Activated CD8-positive, alpha-beta T cell treated with anti-CD3 and anti-CD28 coated beads, Interleukin-2, amount 10 ng/mL, durations not matched to agents 7 days and 5 days (primary cell): ENCODE results near the gene MMP24. TPM values are rescaled to one million over a fixed set of nuclear protein-coding genes. Genes with fewer than 3 reads are reported as not detected.

Experiments used
- ATAC-seq: fragments of 150-1000 bp; cut with Tn5 transposase; one replicate; pipeline ENCODE4 v1.10.0; 2021; ENCODE audit warnings: moderate library complexity
- CTCF ChIA-PET: fragments of 350-600 bp; sonication (Branson Sonifier 250); formaldehyde crosslinking; loops from one replicate; lab custom pipeline; 2021; ENCODE audit warnings: antibody characterized with exemption; lab: Charles Lee
- POLR2A ChIA-PET: fragments of 350-600 bp; sonication (Branson Sonifier 250); formaldehyde crosslinking; loops from one replicate; lab custom pipeline; 2021; ENCODE audit warnings: antibody characterized with exemption; lab: Charles Lee
- DNase-seq: peaks from one replicate; pipeline ENCODE4 v3.0.0-alpha.2; 2020
- H3K27ac Mint-ChIP-seq: one replicate; pipeline ENCODE4 v1.8.0; 2021; ENCODE audit warnings: mild to moderate bottlenecking, mixed read lengths
- H3K27me3 Mint-ChIP-seq: one replicate; pipeline ENCODE4 v1.8.0; 2021; ENCODE audit warnings: low read depth, mixed read lengths
- H3K36me3 Mint-ChIP-seq: one replicate; pipeline ENCODE4 v1.8.0; 2021; ENCODE audit warnings: low read depth, mixed read lengths
- H3K4me1 Mint-ChIP-seq: one replicate; pipeline ENCODE4 v1.8.0; 2021; ENCODE audit warnings: low read depth, mixed read lengths
- H3K4me3 Mint-ChIP-seq: one replicate; pipeline ENCODE4 v1.8.0; 2021; ENCODE audit warnings: mild to moderate bottlenecking, mixed read lengths
- H3K9me3 Mint-ChIP-seq: one replicate; pipeline ENCODE4 v1.8.0; 2022; ENCODE audit warnings: mixed read lengths; ENCODE audit not compliant: insufficient read depth
- total RNA-seq, 2 experiments: library from RNA; stranded (reverse); gene quantifications; one replicate each; pipeline ENCODE4 v1.2.3, GENCODE V29; 2021

The MMP24 gene
- total RNA-seq, 2 experiments from 2014 or later = not detected

DNA sequence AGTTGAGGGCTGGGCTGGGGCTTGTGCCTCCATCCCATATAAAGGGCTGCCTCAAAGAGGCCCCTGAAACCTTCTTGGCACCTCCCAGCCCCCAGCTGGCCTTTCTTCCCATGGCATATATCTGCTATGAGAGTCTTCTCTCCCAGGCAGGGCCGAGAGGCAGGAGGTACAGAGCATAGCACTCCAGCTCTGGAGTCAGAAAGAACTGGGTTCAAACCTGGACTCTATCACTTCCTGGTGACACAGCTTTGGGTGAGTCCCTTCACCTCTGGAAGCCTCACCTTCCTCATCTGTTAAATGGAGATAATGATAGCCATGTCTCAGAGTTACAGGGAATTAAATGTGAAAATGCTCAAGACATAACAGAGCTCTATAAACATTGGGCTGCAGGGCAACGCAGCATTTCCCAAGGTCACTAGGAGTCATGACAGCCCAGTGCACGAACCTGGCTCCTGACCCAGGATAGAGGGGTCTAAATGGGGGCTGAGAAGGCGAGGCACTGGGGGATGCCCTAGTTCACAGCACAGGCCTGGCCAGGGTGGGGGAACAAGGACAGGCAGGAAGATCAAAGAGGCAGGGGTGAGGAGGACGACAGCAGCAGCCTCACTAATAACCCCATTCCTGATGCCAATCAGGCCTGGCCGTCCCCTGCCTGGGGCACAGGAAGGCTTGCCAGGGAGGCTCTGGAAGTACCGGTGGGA, 63.8 kb downstream of the MMP24 start:
- H3K4me3 Mint-ChIP-seq = no peak overlapping the region
- ChIA-PET POLR2A (interaction anchor here (1.6 kb wide), 1 partner anchor 13 kb away, joined by 6 read pairs; the partner anchor contains the start of gene MMP24OS), CTCF (interaction anchor here (1.0 to 1.2 kb wide), 2 partner anchors 10 to 14 kb away, joined by 3 to 4 read pairs; no protein-coding TSS in a partner anchor)
- no peaks in the 10 kb centered on the region for H3K9me3 Mint-ChIP-seq
- H3K36me3 Mint-ChIP-seq = no peaks in the 10 kb centered on the region
- ATAC-seq (no peak), DNase-seq (no peak)
- peaks cover 8% of the 10 kb centered on the region for H3K4me1 Mint-ChIP-seq
- H3K27me3 Mint-ChIP-seq = peaks cover 2% of the 10 kb centered on the region
- H3K27ac Mint-ChIP-seq = no peak overlapping the region

- Mint-ChIP-seq H3K4me1 (peaks cover 2% of the 10 kb centered on the region), H3K27me3 (peaks cover 2% of the 10 kb centered on the region), H3K4me3 (no peak overlapping the region), H3K27ac (no peak overlapping the region), H3K9me3 (no peaks in the 10 kb centered on the region), H3K36me3 (no peaks in the 10 kb centered on the region)
- ChIA-PET CTCF (interaction anchor here (1.2 kb wide), 1 partner anchor 13 kb away, joined by 4 read pairs; no protein-coding TSS in a partner anchor), POLR2A (no interaction called here)
- ATAC-seq (no peak), DNase-seq (no peak)
Observed at GRCh38 chr20:35290887-35291417, 64.5 kb downstream of the MMP24 start.

GRCh38 chr20:35291654-35292503, 65.4 kb downstream of the MMP24 start, which contains the start of gene FAM83C:
Gene FAM83C, minus strand, starts transcription at chr20:35292425. Its CDS starts 121 bp downstream, at chr20:35292304.
- Mint-ChIP-seq H3K36me3 (no peaks in the 10 kb centered on the region), H3K27ac (no peak within 1 kb of the TSS), H3K9me3 (no peaks in the 10 kb centered on the region), H3K4me1 (no peaks in the 10 kb centered on the region), H3K27me3 (peaks cover 2% of the 10 kb centered on the region), H3K4me3 (no peak within 1 kb of the TSS)
- CTCF ChIA-PET = no interaction called here
- ATAC-seq (no peak), DNase-seq (no peak)
- POLR2A ChIA-PET = interaction anchor here (0.6 to 1.3 kb wide), 2 partner anchors 7 to 179 kb away, joined by 3 to 5 read pairs; partner anchors contain the start of gene EIF6

GRCh38 chr20:35292504-35293285, 66.2 kb downstream of the MMP24 start:
- no peaks in the 10 kb centered on the region for H3K36me3 Mint-ChIP-seq
- CTCF ChIA-PET = interaction anchor here (1.0 kb wide), 1 partner anchor 10 kb away, joined by 3 read pairs; no protein-coding TSS in a partner anchor
- POLR2A ChIA-PET = interaction anchor here (0.6 to 1.3 kb wide), 2 partner anchors 8 to 178 kb away, joined by 3 to 5 read pairs; partner anchors contain the start of gene EIF6
- DNase-seq (no peak), ATAC-seq (no peak)
- H3K4me1 Mint-ChIP-seq = no peaks in the 10 kb centered on the region
- H3K27me3 Mint-ChIP-seq = peaks cover 2% of the 10 kb centered on the region
- no peaks in the 10 kb centered on the region for H3K9me3 Mint-ChIP-seq
- H3K27ac Mint-ChIP-seq = no peak overlapping the region
- no peak overlapping the region for H3K4me3 Mint-ChIP-seq

DNA sequence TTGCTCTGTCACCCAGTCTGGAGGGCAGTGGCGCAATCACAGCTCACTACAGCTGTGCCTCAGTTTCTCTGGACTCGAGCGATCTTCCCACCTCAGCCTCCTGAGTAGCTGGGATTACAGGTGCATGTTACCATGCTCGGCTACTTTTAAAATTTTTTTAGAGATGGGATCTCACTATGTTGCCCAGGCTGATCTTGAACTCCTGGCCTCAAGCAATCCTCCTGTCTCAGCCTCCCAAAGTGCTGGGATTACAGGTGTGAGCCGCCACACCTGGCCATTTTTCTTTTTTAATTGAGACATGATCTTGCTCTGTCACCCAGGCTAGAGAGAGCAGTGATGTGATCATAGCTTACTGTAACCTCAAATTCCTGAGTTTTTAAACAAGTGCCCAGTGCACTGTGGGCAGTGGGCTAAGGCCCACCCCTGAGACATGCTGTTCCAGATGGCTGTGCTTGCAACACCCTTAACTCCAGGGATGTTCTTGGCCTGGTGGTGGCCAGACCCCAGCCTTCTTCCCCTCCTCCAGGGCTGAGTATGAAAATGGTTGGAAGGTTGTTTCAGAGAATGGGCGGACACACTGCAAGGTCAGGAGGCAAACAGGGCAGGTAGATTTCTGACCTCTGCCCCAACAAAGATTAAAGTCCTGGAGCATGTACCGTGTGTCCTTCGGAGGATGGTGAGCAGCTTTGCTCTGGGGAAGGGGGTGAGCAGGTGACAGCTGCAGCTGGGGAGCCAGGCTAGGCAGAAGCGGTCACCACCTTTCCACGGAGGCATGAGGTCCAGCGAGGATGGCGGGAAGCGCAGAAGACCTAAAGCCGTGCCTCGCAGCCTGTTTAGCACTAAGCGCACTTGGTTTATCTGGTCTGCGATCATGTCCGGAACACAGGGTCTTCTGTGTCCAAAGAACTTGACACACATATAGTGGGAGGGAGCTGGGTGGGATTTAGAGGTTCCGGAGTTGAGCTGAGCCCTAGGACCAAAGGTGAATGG, 67.1 kb downstream of the MMP24 start:
- no peak for DNase-seq
- ATAC-seq = no peak
- Mint-ChIP-seq H3K4me3 (no peak overlapping the region), H3K36me3 (no peaks in the 10 kb centered on the region), H3K27ac (no peak overlapping the region), H3K9me3 (no peaks in the 10 kb centered on the region), H3K27me3 (peaks cover 2% of the 10 kb centered on the region), H3K4me1 (no peaks in the 10 kb centered on the region)
- ChIA-PET CTCF (interaction anchor here (0.6 to 1.0 kb wide), 3 partner anchors 9 to 466 kb away, joined by 3 read pairs; no protein-coding TSS in a partner anchor), POLR2A (interaction anchor here (0.6 to 1.3 kb wide), 2 partner anchors 9 to 155 kb away, joined by 3 to 5 read pairs; partner anchors contain the start of gene EIF6)

GRCh38 chr20:35294293-35294685, 67.8 kb downstream of the MMP24 start:
- no peak for ATAC-seq
- no peak for DNase-seq
- ChIA-PET POLR2A (interaction anchor here (0.6 kb wide), 1 partner anchor 155 kb away, joined by 3 read pairs; no protein-coding TSS in a partner anchor), CTCF (interaction anchor here (0.6 to 1.1 kb wide), 2 partner anchors 9 to 13 kb away, joined by 3 to 4 read pairs; no protein-coding TSS in a partner anchor)
- H3K4me3 Mint-ChIP-seq = no peak overlapping the region
- H3K9me3 Mint-ChIP-seq = no peaks in the 10 kb centered on the region
- H3K36me3 Mint-ChIP-seq = no peaks in the 10 kb centered on the region
- H3K4me1 Mint-ChIP-seq = no peaks in the 10 kb centered on the region
- no peak overlapping the region for H3K27ac Mint-ChIP-seq
- peaks cover 2% of the 10 kb centered on the region for H3K27me3 Mint-ChIP-seq

- no peak overlapping the region for H3K4me3 Mint-ChIP-seq
- POLR2A ChIA-PET = no interaction called here
- H3K4me1 Mint-ChIP-seq = no peaks in the 10 kb centered on the region
- no peaks in the 10 kb centered on the region for H3K36me3 Mint-ChIP-seq
- H3K27ac Mint-ChIP-seq = no peak overlapping the region
- CTCF ChIA-PET = interaction anchor here (1.1 kb wide), 1 partner anchor 12 kb away, joined by 4 read pairs; no protein-coding TSS in a partner anchor
- DNase-seq = no peak
- ATAC-seq = no peak
- no peaks in the 10 kb centered on the region for H3K9me3 Mint-ChIP-seq
- peaks cover 2% of the 10 kb centered on the region for H3K27me3 Mint-ChIP-seq
Observed at GRCh38 chr20:35295058-35295457, 68.6 kb downstream of the MMP24 start.

DNA sequence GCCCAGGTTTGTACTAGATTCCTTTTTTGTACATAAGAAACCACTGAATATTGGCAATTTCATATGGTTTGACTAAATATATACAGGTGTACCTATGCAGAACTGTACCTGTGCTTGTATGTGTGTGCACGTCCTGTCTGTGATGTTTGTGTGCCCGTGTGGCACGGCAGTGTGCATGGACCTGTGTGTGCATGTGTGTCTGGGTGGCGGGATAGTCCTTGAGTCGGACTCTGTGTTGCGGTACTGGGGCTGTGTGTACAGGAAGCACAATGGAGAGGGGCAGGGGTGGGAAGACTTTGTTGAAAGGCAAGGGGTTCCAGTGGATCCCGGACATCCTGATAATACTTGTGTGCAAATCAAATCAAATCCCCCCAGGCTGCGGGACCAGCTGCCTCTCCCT, 69.2 kb downstream of the MMP24 start:
- DNase-seq (no peak), ATAC-seq (no peak)
- Mint-ChIP-seq H3K9me3 (no peaks in the 10 kb centered on the region), H3K27ac (no peak overlapping the region), H3K27me3 (peaks cover 2% of the 10 kb centered on the region), H3K4me3 (no peak overlapping the region), H3K4me1 (no peaks in the 10 kb centered on the region), H3K36me3 (no peaks in the 10 kb centered on the region)
- ChIA-PET POLR2A (no interaction called here), CTCF (interaction anchor here (1.4 kb wide), 1 partner anchor 152 kb away, joined by 4 read pairs; no protein-coding TSS in a partner anchor)

DNA sequence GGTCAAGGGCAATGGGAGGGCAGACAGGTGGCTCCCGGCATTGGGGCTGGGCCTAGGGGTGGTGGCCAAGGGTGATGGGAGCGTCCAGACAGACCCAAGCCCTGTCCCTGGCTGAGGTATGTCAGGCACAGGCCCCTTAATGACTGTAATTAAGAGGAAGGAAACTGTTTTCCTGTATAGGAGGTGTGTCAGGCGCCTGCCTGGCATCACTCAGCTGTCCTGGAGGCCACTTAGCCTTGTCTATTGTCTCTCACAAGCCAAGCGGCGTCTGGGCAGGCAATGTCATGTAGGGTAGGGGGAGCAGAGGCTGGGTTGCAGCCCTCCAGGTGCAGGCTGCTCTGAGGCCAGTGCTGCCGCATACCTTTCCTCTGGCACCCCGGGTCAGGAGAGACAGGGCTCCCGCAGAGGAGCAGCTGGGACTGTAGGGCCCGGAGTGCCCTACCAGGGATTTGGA, 69.6 kb downstream of the MMP24 start:
- ChIA-PET CTCF (interaction anchor here (1.4 kb wide), 1 partner anchor 152 kb away, joined by 4 read pairs; no protein-coding TSS in a partner anchor), POLR2A (interaction anchor here (1.6 kb wide), 1 partner anchor 12 kb away, joined by 5 read pairs; no protein-coding TSS in a partner anchor)
- Mint-ChIP-seq H3K4me3 (no peak overlapping the region), H3K9me3 (no peaks in the 10 kb centered on the region), H3K27me3 (peaks cover 2% of the 10 kb centered on the region), H3K27ac (no peak overlapping the region), H3K4me1 (no peaks in the 10 kb centered on the region), H3K36me3 (no peaks in the 10 kb centered on the region)
- ATAC-seq (no peak), DNase-seq (no peak)

- Mint-ChIP-seq H3K4me3 (no peak overlapping the region), H3K36me3 (no peaks in the 10 kb centered on the region), H3K4me1 (no peaks in the 10 kb centered on the region), H3K27me3 (peaks cover 2% of the 10 kb centered on the region), H3K27ac (no peak overlapping the region), H3K9me3 (no peaks in the 10 kb centered on the region)
- DNase-seq = no peak
- POLR2A ChIA-PET = interaction anchor here (1.6 kb wide), 1 partner anchor 13 kb away, joined by 5 read pairs; no protein-coding TSS in a partner anchor
- ATAC-seq = no peak
- CTCF ChIA-PET = interaction anchor here (0.9 to 1.4 kb wide), 2 partner anchors 151 to 152 kb away, joined by 3 to 4 read pairs; no protein-coding TSS in a partner anchor
Observed at GRCh38 chr20:35297155-35297554, 70.7 kb downstream of the MMP24 start.
